Measurements from ENCODE around the gene HYDIN.
"Not testable (repeated sequence)": the region's sequence is repeated elsewhere in the genome, so short reads cannot be mapped to it uniquely, and the experiment has no call there.

HYDIN gene

DNA sequence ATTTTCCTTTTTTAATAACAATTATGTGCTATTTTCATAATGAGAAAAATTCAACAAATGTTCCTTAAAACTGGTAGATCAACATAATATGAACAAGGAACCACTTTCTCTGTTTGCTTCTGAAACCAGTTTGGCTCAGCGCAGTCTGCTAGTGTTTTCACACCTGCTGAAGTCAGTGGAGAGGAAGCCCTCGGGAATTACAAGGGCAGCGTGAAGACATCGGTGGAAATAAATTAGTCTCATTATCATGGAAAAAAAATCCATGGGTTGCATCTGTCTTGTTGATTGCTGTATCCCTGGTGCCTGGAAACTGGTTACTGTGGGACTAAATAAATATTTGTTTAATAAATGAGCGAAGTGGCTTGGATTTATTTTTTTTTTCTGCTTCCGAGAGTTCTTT is 245.8 kb downstream of the HYDIN start:
- DNase-seq = not testable (repeated sequence)

- DNase-seq = not testable (repeated sequence)
These were observed 262.2 kb downstream of the HYDIN start for GRCh38 chr16:70968332-70968731.

DNA sequence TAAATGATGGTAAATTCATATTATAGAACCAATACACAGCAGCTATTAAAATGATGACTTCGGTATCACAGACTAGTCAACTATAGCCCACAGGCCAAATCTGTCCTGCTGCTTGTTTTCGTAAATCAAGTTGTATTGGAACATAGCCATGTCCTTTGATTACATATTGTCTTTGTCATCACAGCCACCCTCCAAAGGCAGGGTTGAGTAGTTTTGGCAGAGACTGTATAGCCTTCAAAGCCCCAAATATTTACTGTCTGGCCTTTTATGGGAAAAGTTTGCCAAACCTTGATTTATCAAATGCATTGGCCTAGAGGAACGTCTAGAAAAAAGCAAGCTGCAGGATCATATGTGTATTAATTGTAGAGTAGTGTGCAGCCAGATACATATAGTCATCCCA is 270.4 kb downstream of the HYDIN start:
- DNase-seq = not testable (repeated sequence)

GRCh38 chr16:70954922-70955321 is 275.6 kb downstream of the HYDIN start:
- not testable (repeated sequence) for DNase-seq

DNA sequence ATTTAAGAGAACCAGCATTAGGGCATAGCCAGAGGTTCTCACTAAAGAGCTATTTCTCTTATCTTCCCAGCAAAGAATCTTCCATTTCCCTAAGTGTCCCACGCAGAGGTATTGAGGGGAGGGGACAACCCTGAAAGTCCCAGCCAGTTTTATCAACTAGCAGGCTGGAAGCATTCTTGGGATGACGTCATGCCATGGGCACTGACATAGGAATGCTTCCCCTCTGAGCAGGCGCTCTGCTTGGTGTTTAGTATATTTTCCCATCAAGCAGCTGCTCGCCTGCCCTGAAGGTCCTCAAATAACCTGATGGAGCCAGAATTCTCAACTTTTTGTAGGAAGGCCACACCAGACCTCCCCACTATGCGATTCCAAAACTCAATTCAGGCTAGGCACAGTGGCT is 276.7 kb downstream of the HYDIN start:
- DNase-seq = not testable (repeated sequence)

- DNase-seq = not testable (repeated sequence)
These were observed 287.0 kb downstream of the HYDIN start for GRCh38 chr16:70943551-70943950.

- DNase-seq = not testable (repeated sequence)
These were observed 290.7 kb downstream of the HYDIN start for GRCh38 chr16:70939690-70940359.

GRCh38 chr16:70936781-70937525 is 293.6 kb downstream of the HYDIN start:
- not testable (repeated sequence) for DNase-seq

GRCh38 chr16:70935325-70935724 is 295.2 kb downstream of the HYDIN start:
- DNase-seq = not testable (repeated sequence)

DNA sequence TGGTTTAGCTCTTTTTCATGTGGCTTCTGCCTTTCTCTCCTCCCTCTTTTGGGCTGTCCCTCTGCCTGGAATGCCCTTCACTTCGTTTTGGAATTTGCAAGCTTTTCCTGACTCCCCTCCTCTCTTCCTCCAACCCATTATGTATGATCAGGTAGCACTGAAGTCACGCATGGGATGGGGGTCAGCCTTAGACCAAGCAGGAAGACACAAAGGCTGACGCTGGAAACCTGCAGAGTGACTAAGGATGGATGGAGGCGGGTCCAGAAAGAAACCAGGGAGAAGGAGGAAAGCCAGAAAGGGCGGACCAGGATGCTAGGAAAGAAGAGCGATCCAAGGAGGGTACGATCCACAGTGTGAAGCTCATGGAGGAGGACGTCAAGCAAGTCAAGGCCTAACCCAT is 296.8 kb downstream of the HYDIN start:
- not testable (repeated sequence) for DNase-seq

DNA sequence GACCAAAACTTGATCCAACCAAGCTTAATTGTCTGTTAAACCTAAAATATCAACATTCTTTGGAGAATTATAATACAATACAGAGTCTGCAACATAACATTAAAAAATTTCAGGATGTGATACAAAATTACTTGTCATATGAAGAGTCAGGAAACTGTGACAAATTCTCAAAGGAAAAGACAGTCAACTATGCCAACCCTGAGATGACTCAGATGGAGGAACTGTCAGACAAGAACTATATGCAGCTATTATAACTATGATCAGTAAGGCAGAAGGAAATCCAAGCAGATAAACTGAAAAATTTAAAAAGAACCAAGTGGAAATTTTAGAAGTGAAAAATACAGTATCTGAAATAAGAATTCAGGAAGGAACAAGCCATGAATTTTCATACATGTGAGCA is 299.8 kb downstream of the HYDIN start:
- DNase-seq = not testable (repeated sequence)

DNA sequence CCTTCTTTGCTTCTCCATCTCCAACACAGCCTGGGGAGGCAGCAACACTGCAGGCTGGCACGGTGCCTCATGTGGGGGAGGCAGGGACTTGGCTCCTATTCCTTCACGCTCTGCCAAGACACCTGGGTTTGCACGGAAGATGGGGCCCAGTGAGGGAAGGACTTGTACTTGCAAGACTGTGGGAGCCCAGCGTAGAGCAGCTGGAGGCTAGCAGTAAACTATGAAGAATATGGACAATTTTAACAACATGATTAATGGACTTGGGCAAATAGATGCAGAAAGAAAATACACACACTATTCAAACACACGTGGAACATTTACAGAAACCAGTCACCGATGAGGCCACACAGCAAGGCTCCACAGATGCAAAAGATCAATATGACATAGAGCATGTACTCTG is 308.4 kb downstream of the HYDIN start:
- not testable (repeated sequence) for DNase-seq

DNA sequence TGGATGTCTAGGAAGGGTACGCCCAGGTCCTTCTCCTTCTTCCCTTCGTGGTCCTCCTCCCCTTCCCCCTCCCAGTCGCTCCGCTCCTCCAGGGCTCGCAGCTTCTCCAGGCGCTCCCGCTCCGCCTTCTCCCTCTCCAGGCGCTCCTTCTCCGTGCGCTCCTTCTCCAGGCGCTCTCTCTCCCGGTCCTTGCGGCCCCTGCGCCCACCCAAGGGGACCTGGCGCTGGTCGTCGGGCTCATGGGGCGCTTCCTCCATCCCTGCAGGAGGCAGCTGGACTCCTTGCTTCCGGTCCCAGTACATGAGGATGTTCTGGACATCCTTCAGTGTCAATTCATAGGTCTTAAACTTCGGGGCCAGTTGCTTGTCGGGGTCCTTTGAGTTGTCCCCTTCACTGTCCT is 309.9 kb downstream of the HYDIN start:
- DNase-seq = not testable (repeated sequence)

GRCh38 chr16:70888208-70888607 is 342.3 kb downstream of the HYDIN start:
- not testable (repeated sequence) for DNase-seq

GRCh38 chr16:70884652-70885051 is 345.9 kb downstream of the HYDIN start:
- not testable (repeated sequence) for DNase-seq

DNA sequence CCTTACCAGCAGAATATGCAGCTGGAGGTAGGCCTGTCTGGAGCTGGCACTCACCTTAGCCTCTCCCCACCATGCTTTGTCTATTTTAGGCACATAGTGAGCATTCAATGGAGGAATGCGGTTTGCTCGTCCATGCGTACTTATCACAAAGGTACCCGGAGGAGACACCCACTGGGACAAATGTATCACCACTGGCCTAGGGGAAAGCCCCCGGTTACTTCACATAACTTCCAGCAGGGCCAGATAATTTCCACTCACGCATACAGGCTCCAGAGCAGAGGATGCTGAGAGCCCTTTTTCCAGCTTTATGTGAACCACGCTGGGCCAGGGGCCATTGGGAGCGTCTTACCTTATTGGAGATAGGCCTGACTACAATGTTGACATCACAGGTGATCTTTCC is 348.2 kb downstream of the HYDIN start:
- not testable (repeated sequence) for DNase-seq

DNA sequence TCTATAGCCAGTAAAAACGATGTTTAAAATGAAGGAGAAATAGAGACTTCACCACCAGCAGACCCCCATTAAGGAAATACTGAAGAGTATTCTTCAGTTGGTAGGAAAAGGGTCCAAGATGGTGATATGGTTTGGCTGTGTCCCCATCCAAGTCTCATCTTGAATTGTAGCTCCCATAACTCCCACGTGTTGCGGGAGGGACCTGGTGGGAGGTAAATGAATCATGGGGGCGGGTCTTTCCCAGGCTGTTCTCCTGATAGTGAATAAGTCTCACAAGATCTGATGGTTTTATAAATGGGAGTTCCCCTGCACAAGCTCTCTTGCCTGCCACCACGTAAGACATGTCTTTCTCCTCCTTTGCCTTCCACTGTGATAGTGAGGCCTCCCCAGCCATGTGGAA is 352.6 kb downstream of the HYDIN start:
- DNase-seq = not testable (repeated sequence)

- DNase-seq = not testable (repeated sequence)
These were observed 354.1 kb downstream of the HYDIN start for GRCh38 chr16:70876442-70876841.

DNA sequence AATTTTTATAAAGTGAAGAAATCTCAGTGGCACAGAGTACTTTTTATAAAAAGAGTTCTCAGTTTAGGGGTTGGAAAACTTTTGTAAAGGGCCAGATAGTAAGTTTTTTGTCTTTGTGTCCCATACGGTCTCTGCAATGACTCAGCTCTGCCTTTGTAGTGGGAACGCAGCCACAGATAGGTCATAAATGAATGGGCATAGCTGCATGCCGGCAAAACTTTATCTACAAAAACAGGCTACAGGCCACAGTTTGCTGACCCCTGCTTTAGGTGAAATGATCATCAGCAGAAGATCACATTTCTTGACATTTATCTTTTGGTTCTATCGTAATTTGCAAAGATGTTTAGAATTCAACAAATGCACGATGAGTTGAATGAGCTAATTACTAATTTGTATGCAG is 365.8 kb downstream of the HYDIN start:
- not testable (repeated sequence) for DNase-seq

DNA sequence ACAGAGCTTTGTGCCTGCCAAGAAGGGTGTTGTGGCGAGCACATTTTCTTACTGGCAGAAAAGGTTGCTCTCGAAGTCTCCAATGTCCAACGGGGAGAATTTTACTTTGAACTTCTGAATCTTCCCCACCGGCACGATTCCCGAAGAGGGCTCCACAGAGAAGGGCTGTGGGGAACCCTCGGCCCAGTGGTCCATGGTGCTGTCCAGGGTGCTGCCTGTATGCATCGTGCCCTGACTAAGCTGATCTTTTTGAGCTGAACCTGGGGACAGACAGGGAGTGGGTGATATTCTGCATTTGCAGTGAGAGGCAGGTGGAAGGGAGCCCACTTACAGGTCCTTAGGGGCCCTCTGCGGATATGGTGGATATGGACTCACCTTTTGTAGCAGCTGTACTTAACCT is 368.5 kb downstream of the HYDIN start:
- not testable (repeated sequence) for DNase-seq

GRCh38 chr16:70851299-70851698 is 379.2 kb downstream of the HYDIN start:
- DNase-seq = not testable (repeated sequence)

DNA sequence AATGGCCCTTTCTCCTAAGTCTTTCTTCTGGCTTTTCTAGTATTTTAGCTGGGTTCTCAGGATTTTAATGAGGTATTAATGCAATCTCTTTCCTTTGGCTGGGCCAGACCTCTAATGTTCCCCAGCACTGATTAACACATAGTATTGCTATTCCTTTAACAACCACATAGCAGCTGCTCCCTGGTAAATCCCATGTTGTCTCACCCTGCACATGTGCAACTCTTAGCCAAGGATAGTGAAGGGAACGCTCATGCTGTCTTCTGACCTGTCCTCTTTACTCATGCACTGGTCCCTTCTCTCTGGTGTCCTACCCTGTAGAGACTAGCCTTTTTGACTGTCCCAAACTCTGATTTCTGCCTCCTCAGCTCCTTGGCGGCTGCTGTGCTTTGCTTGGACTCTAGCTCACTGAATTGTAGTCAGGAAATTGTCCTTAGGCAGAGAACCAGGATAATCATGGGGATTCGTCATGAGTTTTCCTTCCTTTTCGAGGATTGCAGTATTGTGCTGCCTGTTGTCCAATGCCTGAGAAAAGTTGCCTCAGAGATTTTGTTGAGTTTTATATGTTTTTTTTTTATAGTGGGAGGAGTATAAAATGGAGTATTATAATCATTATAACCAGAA is 406.9 kb downstream of the HYDIN start:
- not testable (repeated sequence) for DNase-seq

DNA sequence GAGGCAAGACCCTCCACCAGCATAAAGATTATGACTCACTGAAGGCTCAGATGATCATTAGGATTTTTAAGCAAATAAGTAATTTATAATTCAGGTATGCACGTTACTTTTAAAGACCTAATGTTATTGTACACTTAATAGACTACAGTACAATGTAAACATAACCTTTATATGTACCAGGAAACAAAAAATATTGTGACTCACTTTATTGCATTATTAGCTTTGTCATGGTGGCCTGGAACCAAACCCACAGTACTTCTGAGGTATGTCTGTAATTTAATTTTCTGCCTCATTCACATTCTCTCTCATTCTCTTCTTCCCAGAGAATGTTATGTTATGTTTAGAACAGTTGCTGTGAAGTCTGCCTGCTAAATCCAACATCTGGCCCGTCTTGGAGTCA is 407.8 kb downstream of the HYDIN start:
- DNase-seq = not testable (repeated sequence)

DNA sequence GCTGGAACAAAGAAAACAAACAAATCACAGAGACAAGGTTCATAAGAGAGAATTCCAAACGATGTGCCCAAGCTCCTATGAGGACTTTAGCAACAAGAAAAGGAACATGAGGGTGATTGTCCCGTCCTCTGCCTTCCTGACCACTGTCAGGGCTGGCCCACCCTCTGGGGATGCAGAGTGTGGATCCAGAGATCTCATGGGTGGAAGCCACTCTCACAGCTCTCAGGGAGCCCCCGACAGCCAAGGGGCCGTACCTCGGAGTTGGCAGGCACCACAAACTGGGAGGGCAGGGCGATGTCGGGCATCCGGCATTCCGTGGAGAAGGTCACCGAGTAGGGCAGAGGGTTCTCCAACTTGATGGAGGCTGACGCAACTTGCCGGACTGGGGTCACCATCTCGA is 412.4 kb downstream of the HYDIN start:
- DNase-seq = not testable (repeated sequence)
